Natural killer cell (primary cell): ENCODE data around the gene STUM. TPM values are rescaled to one million over a fixed set of nuclear protein-coding genes. Genes with fewer than 3 reads are reported as not detected.

Experiments
- ATAC-seq, 3 donors: fragments of 150-1000 bp in 2 of 3; fragments of 200-7000 bp in 1 of 3; cut with Tn5 transposase; 1 replicate in 1 of 3; 2 replicates in 2 of 3; pipeline ENCODE4 v1.10.0; 2021; ENCODE audit warnings: mild to moderate bottlenecking in 2 of 3, moderate library complexity in 2 of 3
- DNase-seq, 2 donors: peaks; one replicate each; pipeline versions ENCODE4 v3.0.0 to v3.0.0-alpha.2; 2013 to 2021; ENCODE audit warnings: mixed read lengths in 1 of 2
- H3K27ac ChIP-seq: one replicate; pipeline ENCODE4 v1.5.1; 2013; ENCODE audit warnings: mild to moderate bottlenecking, low read length
- H3K27me3 ChIP-seq: one replicate; pipeline ENCODE4 v1.6.1; 2013; ENCODE audit warnings: low read length; ENCODE audit not compliant: control insufficient read depth, insufficient read depth
- H3K36me3 ChIP-seq: one replicate; pipeline ENCODE4 v1.6.1; 2013; ENCODE audit warnings: low read length; ENCODE audit not compliant: control insufficient read depth, insufficient read depth
- H3K4me1 ChIP-seq: one replicate; pipeline ENCODE4 v1.6.1; 2013; ENCODE audit warnings: low read length; ENCODE audit not compliant: control insufficient read depth, insufficient read depth
- H3K4me3 ChIP-seq: one replicate; pipeline ENCODE4 v1.5.1; 2013; ENCODE audit warnings: low read length
- H3K9me3 ChIP-seq: one replicate; pipeline ENCODE4 v1.6.1; 2013; ENCODE audit warnings: low read length; ENCODE audit not compliant: control insufficient read depth, insufficient read depth
- H3K27ac Mint-ChIP-seq, 2 donors: one replicate each; pipeline ENCODE4 v1.8.0; 2022; ENCODE audit warnings: mild to moderate bottlenecking in 2 of 2, mixed read lengths in 2 of 2, moderate library complexity in 1 of 2
- H3K27me3 Mint-ChIP-seq, 2 donors: one replicate each; pipeline ENCODE4 v1.8.0; 2022; ENCODE audit warnings: low read depth in 2 of 2, mixed read lengths in 2 of 2
- H3K36me3 Mint-ChIP-seq: one replicate; pipeline ENCODE4 v1.8.0; 2022; ENCODE audit warnings: mixed read lengths
- H3K4me1 Mint-ChIP-seq, 2 donors: one replicate each; pipeline ENCODE4 v1.8.0; 2022; ENCODE audit warnings: mixed read lengths in 2 of 2
- H3K4me3 Mint-ChIP-seq: one replicate; pipeline ENCODE4 v1.8.0; 2022; ENCODE audit warnings: mild to moderate bottlenecking, moderate library complexity, mixed read lengths
- H3K9me3 Mint-ChIP-seq, 2 donors: one replicate each; pipeline ENCODE4 v1.8.0; 2022; ENCODE audit warnings: mixed read lengths in 2 of 2
- WGBS: methylation state at CpG from one replicate; pipeline ENCODE4 v1.1.7; 2013; ENCODE audit warnings: missing lambda C conversion rate; ENCODE audit not compliant: insufficient coverage; 5-methylcytosine and 5-hydroxymethylcytosine counted together
- intact Hi-C: fragments of 100-400 bp; cut with micrococcal nuclease; formaldehyde crosslinking; loops from one replicate; pipeline ENCODE4 v1.14.2; 2022
- total RNA-seq, 4 donors: library from RNA; stranded (reverse); fragments of 120-200 nt in 1 of 4; gene quantifications; one replicate each; pipeline versions ENCODE4 v1.2.3 to v1.2.4, GENCODE V29; 2013 to 2022
- TF ChIP-seq, protein P1 (sequence below): fragments of 200-600 bp; IDR thresholded peaks from one replicate; pipeline ENCODE4 v1.8.0; 2022; ENCODE audit warnings: antibody characterized with exemption

The STUM gene
- total RNA-seq, 3 donors from 2014 or later (not counting 1 experiment from before 2014, with no cell fraction given), result not detected

DNA sequence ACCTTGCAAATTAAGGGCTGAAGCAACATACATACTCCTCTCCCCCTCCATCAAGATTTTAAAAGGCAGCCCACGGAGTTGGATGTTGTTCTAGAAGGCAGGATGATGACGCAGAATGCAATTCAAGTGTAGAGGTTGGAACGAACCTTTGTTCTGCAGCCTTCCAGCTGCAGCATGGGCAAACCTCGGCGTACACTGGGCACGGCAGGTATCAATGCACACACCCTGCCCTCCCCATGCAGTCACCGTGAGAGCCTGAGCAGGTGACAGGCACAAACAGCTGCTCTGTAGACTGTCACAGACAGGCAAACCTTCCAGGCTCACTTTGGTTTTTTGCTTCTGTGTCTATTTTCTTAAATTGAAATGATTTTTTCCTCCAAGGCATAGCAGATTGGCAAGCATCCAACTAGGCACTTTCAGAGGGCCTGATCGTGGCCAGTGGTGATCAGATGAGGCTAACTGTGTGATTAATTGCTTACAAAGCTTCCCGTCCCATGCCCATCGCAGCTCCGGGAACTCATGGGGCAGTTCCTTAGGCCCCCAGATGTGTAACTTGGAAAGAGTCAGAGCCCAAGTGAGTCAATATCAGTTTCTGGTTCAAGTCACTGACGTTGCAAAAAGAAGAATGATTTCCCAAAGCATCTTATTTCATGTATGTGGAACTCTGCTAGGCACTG, 108.2 kb downstream of the STUM start:
- Histone ChIP-seq H3K27ac (no peak overlapping the region), H3K27me3 (no peaks in the 10 kb centered on the region), H3K4me1 (peaks cover 31% of the 10 kb centered on the region), H3K4me3 (no peak overlapping the region), H3K9me3 (no peaks in the 10 kb centered on the region), H3K36me3 (peaks cover 4% of the 10 kb centered on the region)
- peaks cover 20 to 28% of the 10 kb centered on the region in 2 donors for H3K4me1 Mint-ChIP-seq
- TF ChIP-seq, protein P1, sequence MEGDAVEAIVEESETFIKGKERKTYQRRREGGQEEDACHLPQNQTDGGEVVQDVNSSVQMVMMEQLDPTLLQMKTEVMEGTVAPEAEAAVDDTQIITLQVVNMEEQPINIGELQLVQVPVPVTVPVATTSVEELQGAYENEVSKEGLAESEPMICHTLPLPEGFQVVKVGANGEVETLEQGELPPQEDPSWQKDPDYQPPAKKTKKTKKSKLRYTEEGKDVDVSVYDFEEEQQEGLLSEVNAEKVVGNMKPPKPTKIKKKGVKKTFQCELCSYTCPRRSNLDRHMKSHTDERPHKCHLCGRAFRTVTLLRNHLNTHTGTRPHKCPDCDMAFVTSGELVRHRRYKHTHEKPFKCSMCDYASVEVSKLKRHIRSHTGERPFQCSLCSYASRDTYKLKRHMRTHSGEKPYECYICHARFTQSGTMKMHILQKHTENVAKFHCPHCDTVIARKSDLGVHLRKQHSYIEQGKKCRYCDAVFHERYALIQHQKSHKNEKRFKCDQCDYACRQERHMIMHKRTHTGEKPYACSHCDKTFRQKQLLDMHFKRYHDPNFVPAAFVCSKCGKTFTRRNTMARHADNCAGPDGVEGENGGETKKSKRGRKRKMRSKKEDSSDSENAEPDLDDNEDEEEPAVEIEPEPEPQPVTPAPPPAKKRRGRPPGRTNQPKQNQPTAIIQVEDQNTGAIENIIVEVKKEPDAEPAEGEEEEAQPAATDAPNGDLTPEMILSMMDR, result no peak
- 50% methylated on average over 12 of the region's 12 CpGs for WGBS
- intact Hi-C loops, result no loop called here
- ATAC-seq, result no peak
- no peak overlapping the region for H3K27ac Mint-ChIP-seq
- peak overlapping the region; percentile 49 for H3K4me3 Mint-ChIP-seq
- H3K27me3 Mint-ChIP-seq, result no peaks in the 10 kb centered on the region
- peak in 1 of 2 donors; percentile 84 for DNase-seq
- no peaks in the 10 kb centered on the region for H3K9me3 Mint-ChIP-seq
- H3K36me3 Mint-ChIP-seq, result no peaks in the 10 kb centered on the region

DNA sequence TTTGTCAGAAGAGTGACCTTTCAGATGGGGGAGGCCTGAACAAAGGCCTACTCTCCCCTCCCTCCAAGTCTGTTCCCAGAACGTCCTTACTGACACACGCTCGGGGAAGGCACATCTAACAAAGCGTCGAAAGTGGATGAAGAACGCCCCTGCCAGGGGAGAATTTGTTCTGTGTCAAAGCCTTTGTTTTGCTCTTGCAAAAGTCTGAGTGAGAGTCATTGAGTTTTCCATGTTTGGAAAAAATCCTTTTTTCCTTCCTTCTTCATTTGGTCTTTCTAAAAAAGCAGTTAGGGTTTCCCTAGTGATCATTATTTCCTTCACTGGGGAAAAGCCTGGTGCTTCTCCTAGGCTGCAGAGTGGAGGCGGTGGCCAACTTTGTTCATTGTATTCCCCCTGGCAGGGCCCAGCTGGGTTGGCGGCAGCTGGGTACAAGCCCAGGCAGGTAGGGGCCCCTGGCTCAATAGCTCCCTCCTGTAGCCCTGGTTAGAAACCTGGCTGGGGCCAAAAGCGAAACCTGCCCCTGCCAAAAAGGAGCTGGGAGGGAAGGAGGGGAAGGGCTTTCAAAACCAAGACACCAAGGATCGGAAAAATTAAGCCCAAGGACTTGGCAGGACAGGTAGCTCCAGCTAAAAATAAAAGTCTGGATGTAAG, 109.5 kb downstream of the STUM start:
- DNase-seq, result peak in 1 of 2 donors; percentile 30
- H3K27me3 ChIP-seq, result no peaks in the 10 kb centered on the region
- H3K4me3 Mint-ChIP-seq, result no peak overlapping the region
- ATAC-seq, result no peak
- no peak overlapping the region for H3K27ac ChIP-seq
- H3K36me3 ChIP-seq, result peaks cover 4% of the 10 kb centered on the region
- H3K4me1 Mint-ChIP-seq, result peaks cover 33 to 41% of the 10 kb centered on the region in 2 donors
- no peaks in the 10 kb centered on the region for H3K36me3 Mint-ChIP-seq
- WGBS, result 96% methylated on average over 10 of the region's 10 CpGs
- TF ChIP-seq, protein P1, result no peak
- H3K9me3 ChIP-seq, result no peaks in the 10 kb centered on the region
- no peak overlapping the region for H3K4me3 ChIP-seq
- peaks cover 44% of the 10 kb centered on the region for H3K4me1 ChIP-seq
- no peaks in the 10 kb centered on the region for H3K27me3 Mint-ChIP-seq
- intact Hi-C loops, result no loop called here
- H3K9me3 Mint-ChIP-seq, result no peaks in the 10 kb centered on the region
- no peak overlapping the region for H3K27ac Mint-ChIP-seq

DNA sequence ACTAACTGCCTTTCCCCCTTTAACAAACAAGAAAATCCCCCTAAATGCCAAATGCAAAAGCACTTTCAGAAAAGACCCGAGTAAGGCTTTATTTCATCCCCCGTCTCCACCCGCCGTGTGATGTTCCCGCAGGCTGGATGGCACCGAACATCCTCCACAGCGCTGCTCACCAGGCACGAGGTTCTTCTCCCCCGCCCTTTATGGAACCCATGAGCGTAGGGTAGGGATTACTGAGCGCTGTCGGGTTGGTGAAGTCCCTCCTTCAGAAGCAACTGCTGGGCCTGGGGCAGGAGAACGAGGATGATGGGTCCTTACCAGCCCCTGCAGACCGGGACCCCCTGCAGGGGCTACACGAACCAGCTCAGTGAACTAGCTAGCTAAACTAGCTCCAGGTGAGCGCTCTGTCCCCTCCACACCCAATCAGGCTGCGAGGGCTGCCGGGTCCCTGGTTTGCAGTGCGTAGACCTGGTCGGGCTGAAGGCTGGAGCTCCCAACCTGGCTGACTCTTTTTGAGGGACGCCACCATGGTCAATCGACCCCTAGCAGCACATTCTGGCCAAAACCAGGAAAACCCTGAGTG, 110.1 kb downstream of the STUM start:
- intact Hi-C loops, result no loop called here

More for the DNA sequence above, 110.1 kb downstream of the STUM start:
- Histone ChIP-seq H3K27ac (peak overlapping the region; percentile 9), H3K4me1 (peaks cover 50% of the 10 kb centered on the region), H3K36me3 (peaks cover 4% of the 10 kb centered on the region), H3K9me3 (no peaks in the 10 kb centered on the region), H3K4me3 (no peak overlapping the region), H3K27me3 (no peaks in the 10 kb centered on the region)
- Mint-ChIP-seq H3K9me3 (no peaks in the 10 kb centered on the region), H3K27me3 (no peaks in the 10 kb centered on the region), H3K4me1 (peaks cover 39 to 47% of the 10 kb centered on the region in 2 donors), H3K36me3 (no peaks in the 10 kb centered on the region), H3K4me3 (no peak overlapping the region), H3K27ac (peak overlapping the region in 1 of 2 donors; percentile 100)
- 94% methylated on average over 22 of the region's 22 CpGs for WGBS
- TF ChIP-seq, protein P1, result no peak
- ATAC-seq, result no peak
- DNase-seq, result no peak

Other genes starting within 250 kb of the STUM start
- gene LIN9, start 239.6 kb upstream of the STUM start, total RNA-seq, result 1 to 10 TPM; 1.3 to 2.9 (median 2.4) TPM
- gene PARP1, start 140.7 kb upstream of the STUM start, total RNA-seq, result 10 to 100 TPM; 62.0 to 81.5 (median 77.0) TPM
- gene ITPKB, start 190.5 kb downstream of the STUM start, total RNA-seq, result 100 to 1,000 TPM in 1 of 3 donors, 10 to 100 TPM in 2; 92.2 to 133 (median 99.0) TPM